Ishikawa (cell line): ENCODE results near the gene TRIM62.

Experiments
- CEBPB ChIP-seq: IDR thresholded peaks from 2 replicates; pipeline ENCODE4 v1.6.1; 2012
- CREB1 ChIP-seq: IDR thresholded peaks from 2 replicates; pipeline ENCODE4 v1.6.1; 2012; ENCODE audit warnings: low read depth
- EGR1 ChIP-seq: IDR thresholded peaks from 2 replicates; pipeline ENCODE4 v1.6.1; 2012
- EP300 ChIP-seq: IDR thresholded peaks from 2 replicates; pipeline ENCODE4 v1.6.1; 2012; ENCODE audit warnings: borderline replicate concordance
- FOXM1 ChIP-seq: IDR thresholded peaks from 2 replicates; pipeline ENCODE4 v1.6.1; 2012; ENCODE audit warnings: low read depth, borderline replicate concordance
- MAX ChIP-seq: IDR thresholded peaks from 2 replicates; pipeline ENCODE4 v1.6.1; 2012
- NFIC ChIP-seq: IDR thresholded peaks from 2 replicates; pipeline ENCODE4 v1.6.1; 2012
- RAD21 ChIP-seq: IDR thresholded peaks from 2 replicates; pipeline ENCODE4 v1.6.1; 2012; ENCODE audit warnings: low read depth
- REST ChIP-seq: IDR thresholded peaks from 2 replicates; pipeline ENCODE4 v1.6.1; 2012; ENCODE audit warnings: low read depth, mild to moderate bottlenecking
- TAF1 ChIP-seq: IDR thresholded peaks from 2 replicates; pipeline ENCODE4 v1.6.1; 2012; ENCODE audit warnings: low read depth, mild to moderate bottlenecking
- TCF12 ChIP-seq: IDR thresholded peaks from 2 replicates; pipeline ENCODE4 v1.6.1; 2012; ENCODE audit warnings: low read depth
- TEAD4 ChIP-seq: IDR thresholded peaks from 2 replicates; pipeline ENCODE4 v1.6.1; 2012
- YY1 ChIP-seq: IDR thresholded peaks from 2 replicates; pipeline ENCODE4 v1.6.1; 2012; ENCODE audit warnings: low read depth
- ZBTB7A ChIP-seq: IDR thresholded peaks from 2 replicates; pipeline ENCODE4 v1.6.1; 2012; ENCODE audit warnings: low read depth
- TF ChIP-seq, protein P1 (sequence below): IDR thresholded peaks from 2 replicates; pipeline ENCODE4 v1.6.1; 2012

Gene TRIM62

GRCh38 chr1:33225586-33225985 is 43.7 kb upstream of the TRIM62 start:
- TF ChIP-seq CEBPB = no peak

GRCh38 chr1:33224166-33224707 is 42.4 kb upstream of the TRIM62 start:
- TF ChIP-seq, protein P1, sequence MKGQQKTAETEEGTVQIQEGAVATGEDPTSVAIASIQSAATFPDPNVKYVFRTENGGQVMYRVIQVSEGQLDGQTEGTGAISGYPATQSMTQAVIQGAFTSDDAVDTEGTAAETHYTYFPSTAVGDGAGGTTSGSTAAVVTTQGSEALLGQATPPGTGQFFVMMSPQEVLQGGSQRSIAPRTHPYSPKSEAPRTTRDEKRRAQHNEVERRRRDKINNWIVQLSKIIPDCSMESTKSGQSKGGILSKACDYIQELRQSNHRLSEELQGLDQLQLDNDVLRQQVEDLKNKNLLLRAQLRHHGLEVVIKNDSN = no peak
- TF ChIP-seq CEBPB = no peak
- no peak for TF ChIP-seq CREB1
- TF ChIP-seq REST = no peak
- no peak for TF ChIP-seq TEAD4

GRCh38 chr1:33222381-33222780 is 40.5 kb upstream of the TRIM62 start:
- TF ChIP-seq, protein P1 = no peak
- no peak for TF ChIP-seq TCF12

GRCh38 chr1:33221385-33221758 is 39.5 kb upstream of the TRIM62 start:
- TF ChIP-seq EP300 (no peak), REST (peak; percentile 34; the same call in 1 of the 2 replicates)

DNA sequence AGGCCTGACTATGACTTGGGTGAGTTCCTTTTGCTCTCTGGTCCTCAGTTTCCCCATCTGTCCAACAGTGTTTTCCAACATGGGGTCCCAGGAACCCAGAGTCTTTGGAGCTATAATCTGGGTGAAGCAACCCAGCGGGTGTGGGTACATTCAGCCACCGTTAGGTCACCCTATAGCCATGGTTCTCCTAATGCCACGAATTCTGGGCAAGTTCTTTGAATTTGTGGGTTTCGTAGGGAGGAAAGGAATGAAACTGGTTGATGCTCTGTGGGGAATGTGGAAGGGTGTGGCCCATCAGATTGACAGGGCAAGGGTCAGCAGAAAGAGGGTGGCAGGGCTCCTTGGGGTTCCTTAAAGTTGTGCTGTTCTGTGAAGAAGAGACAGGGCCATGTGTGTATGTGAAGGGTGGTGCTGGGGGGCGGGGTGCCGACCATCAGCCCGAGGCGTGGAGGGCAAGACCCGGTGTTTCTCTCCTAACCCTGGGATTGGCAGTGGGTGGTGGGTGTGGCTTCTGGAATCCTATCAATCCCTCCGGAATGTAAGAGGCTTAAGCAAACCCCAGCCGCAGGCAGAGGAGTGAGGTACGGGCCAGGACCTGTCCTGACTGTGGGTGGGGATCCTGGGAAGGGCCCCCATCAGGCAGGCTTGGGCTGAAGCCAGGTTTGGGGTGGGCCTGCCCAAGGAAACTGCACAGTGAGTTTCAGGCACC is 39.0 kb upstream of the TRIM62 start:
- no peak for TF ChIP-seq EGR1
- TF ChIP-seq EP300 = no peak
- no peak for TF ChIP-seq ZBTB7A
- TF ChIP-seq NFIC = no peak
- TF ChIP-seq TEAD4 = no peak
- no peak for TF ChIP-seq CEBPB
- TF ChIP-seq REST = no peak
- no peak for TF ChIP-seq CREB1
- TF ChIP-seq TCF12 = no peak
- TF ChIP-seq RAD21 = no peak
- TF ChIP-seq TAF1 = no peak
- TF ChIP-seq, protein P1 = no peak
- TF ChIP-seq MAX = no peak
- TF ChIP-seq FOXM1 = no peak
- no peak for TF ChIP-seq YY1
